Stimulated activated CD4-positive, alpha-beta T cell treated with anti-CD3 and anti-CD28 coated beads, Interleukin-15, amount 100 ng/mL, for 1 hour (primary cell): ENCODE results near the gene ZBED4.
A peak's percentile ranks its signal among the peaks of the same experiment; 100 is the strongest.

Source experiments
- DNase-seq, 2 donors: peaks; one replicate each; pipeline ENCODE4 v3.0.0-alpha.2; 2020; ENCODE audit warnings: low read depth in 1 of 2, low spot score in 1 of 2

Gene ZBED4

DNA sequence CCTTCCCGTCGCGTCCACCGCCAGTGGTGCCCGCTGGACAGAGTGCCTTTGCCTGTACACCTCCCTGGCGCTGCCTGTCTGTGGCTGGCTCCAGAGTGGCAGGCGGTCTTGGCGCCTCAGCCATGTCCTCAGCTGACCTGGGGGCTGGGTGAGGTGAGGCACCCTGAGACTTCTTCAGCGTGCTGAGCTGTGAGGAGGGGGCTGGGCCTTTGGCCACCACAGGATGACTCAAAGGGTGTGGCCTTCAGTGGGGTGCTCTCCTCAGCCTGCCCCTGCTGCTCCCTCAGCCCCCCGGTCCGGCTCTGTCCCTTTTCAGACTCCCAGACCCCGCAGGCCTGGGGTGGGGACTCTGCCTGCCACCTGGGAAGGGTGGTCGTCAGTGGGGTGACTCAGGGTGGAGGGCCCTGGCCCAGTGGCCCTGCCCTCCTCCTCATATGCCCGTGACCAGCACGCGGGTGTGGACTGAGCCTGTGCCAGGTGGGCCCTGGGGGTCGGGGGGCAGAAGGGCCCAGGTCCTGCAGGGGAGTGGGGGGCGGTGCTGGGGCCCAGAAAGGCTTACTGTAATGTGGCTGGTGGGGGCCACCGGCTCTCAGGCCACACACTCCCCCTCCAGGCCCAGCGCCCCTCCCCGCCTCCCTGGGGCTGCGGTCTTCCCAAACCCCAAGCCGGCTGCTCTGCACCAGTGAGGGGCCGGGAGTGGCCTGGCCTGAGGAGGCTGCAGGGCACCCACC lies 80.7 kb downstream of the ZBED4 start:
- DNase-seq, result no peak

DNA sequence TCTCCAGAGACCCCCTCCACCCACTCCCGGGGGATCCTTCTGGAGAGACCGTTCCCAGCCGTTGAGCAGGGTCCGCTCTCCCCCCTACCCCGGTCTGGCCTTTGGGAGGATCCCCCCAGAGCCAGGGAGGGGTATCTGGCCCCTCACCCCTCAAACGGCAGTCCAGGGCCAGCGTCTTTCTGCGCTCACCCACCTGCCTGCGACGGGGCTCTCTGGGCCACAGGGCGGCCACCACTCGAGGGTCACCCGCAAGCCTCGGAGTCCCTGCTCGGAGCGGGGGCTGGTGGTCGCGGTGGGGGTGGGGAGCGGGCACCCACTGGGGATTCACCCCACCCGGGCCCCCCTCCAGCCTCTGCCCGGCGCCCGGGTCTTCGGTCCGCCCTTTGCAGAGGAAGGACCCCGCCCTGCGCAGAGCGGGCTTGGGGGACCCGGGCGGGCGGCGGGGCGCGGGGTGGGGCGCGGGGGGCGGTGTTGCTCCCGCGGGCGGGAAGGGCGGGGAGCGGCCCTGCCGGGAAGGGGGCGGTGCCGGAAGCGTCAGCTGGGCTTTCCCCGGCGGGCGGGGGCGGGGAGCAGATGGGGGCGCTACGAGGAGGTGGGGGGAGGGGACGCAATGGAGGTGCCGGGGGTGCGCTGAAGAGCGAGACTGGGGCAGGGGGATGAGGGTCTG lies 81.4 kb downstream of the ZBED4 start:
- DNase-seq, result peak; percentile 84 to 89

- no peak for DNase-seq
Measured at GRCh38 chr22:49935561-49935960, 81.9 kb downstream of the ZBED4 start.

DNA sequence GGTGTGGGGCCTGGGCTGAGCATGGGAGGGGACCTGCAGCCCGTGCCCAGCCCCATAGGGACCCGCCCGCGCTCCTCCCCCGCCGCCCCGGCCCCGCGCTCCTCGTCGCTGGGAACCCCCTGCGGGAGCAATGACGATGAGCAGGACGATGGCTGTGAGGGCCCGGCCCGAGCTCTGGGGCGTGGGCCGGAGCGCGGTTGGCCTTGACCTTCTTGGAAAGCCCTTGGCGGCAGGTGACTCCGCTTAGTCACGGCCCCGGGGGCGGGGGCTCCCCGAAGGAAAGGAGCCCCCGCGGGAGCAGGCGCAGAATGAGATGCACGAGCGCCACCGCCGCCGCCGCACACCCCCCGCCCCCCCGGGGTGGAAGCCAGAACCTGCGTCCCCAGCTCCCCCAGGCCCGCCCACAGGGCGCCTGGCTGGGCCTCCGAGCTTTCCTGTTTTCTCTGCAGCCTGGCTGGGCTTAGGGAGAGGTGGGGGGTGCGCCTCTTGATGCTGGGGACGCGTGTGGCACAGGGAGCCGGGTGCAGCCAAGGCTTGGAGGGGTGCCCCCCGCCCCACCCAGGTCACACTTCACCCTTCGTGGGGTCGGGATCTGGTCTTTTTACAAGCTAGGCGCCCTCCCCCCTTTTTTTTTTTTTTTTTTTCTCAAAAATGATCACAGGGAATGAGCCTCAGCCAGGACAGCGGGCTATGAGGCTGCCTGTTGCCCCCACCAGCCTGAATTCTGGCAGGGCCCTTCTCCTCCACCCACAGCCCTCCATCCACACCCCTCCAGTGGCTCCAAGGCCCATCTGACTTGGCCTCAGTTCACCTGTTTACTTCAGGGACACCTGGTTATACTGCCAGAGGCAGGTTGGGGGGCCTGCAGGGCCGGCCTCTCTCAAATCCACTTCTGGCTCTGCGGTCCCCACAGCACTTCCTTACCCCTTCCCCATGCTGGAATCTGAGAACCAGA lies 82.7 kb downstream of the ZBED4 start:
- peak; percentile 87 to 98 for DNase-seq

DNA sequence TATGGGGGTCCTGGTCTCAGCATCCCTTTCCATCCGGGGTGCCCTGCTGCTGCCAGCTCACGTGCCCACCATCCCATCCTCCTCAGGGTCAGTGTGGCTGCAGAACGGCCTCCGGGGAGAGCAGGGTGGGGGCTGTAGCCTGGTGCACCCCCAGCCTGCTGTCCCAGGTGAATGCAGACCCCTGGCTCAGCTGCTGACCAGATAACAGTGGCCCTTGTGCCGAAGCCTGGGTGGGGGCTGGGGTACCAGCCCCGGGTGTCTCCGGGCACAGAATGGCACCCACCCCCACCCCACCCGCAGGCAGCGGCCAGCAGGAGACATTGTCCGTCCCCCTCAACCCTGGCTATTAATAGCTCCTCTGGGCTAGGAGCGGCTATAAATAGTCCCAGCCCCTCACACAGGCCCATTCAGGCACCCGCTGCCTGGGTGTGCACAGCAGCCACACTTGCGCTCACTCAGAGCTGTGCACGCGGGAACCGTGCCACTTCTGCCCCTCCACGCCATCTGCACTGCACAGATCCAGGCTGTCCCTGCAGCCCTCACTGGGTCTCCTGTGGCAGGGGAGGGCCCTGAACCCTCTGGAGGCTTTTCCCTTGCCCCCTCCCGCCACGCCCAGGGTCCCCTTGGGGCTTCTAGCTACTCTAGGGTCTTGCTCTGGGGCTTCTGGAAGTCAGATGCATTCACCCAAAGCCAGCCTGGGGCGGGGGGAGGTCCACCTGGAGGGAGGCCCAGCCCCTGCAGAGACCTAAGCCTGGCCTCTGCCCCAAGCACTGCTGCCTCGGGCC lies 83.5 kb downstream of the ZBED4 start:
- DNase-seq, result no peak

DNA sequence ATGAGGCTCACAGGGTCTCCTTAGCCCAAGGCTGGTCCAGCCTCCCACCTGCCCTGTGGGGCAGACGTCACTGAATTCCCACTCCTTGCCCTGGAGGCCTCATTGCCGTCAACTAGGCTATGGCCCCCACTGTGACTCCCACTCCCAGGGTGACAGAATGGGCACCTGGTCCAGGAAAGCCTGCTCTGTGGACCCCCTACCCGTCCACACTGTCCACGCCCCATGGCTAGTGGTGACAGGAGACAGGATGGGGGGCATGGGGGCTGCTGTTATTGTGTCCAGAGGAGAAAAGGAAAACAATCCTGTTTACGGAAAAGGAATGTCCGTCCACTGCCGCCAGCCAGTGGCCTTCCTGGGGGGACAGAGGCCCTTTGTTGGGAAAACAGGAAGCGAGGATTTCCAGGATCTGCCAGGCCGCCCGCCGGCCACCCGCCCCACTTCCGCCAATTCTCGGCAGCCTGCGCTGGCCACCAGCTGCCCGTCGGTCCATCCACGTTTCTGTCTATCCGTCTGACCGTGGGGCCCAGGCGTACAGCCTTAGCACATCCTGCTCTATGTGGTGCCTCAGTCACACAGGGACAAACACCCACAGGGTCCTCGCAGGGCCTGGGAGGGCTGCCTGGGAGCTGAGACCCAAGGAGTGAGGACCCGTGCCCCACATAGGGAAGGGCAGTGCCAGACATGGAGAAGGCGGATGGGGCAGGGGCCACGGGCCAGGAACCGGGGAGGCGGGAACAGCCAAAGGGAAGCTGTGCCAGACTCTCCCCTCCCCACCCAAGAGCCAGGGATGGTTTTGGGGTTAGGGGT lies 84.3 kb downstream of the ZBED4 start:
- no peak for DNase-seq

DNA sequence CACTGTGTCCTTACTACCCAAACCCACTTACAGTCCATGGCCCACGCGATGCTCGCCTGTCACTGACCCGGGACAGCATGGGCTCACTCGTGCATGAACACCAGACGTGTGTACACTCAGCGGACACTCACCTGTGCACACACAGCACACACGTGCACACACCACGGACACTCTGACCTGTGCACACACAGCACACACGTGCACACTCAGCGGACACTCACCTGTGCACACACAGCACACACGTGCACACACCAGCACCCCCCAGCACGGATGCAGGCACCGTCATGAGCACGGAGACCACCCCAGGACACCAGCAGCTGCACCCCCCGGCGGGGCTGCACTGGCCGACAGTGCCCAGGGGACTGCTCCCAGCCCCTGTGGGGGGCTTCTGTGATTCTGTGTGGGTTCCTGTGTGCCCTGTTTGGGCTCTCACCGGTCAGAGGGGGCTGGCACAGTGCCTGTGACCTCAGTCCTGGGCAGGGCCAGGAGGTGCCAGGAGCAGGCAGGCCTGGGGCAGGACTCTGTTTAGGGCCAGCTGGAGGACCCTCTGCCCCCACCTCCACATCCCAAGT lies 85.0 kb downstream of the ZBED4 start:
- no peak for DNase-seq
